ENCODE results near the gene ANKFN1.

- TF ChIP-seq CTCF (IDR thresholded peaks at IDR 0.05; ENCODE audit: low read depth, low read length, poor library complexity, severe bottlenecking) (no peak), EZH2phosphoT487 (IDR thresholded peaks at IDR 0.05; ENCODE audit: borderline replicate concordance, low read length) (no peak)
Measured at GRCh38 chr17:56425483-56425882, 272.2 kb downstream of the ANKFN1 start.

Data from DOHH2 (cell line).